Peyer's patch (tissue), 4 donors: ENCODE measurements around the gene SYTL2.

Experiments
- CTCF ChIP-seq, 6 experiments: fragments of 450-650 bp in 4 of 6; fragments of 200-600 bp in 2 of 6; sonication (generic) in 1 of 6; IDR thresholded peaks; one replicate each; pipeline ENCODE4 v1.5.1; 2017 to 2019; ENCODE audit warnings: antibody characterized with exemption in 6 of 6, mild to moderate bottlenecking in 3 of 6, moderate library complexity in 1 of 6
- POLR2A ChIP-seq, 2 donors: fragments of 450-650 bp; IDR thresholded peaks; one replicate each; pipeline ENCODE4 v1.5.1; 2017; ENCODE audit warnings: antibody characterized with exemption in 2 of 2, mild to moderate bottlenecking in 2 of 2, moderate library complexity in 2 of 2

DNA sequence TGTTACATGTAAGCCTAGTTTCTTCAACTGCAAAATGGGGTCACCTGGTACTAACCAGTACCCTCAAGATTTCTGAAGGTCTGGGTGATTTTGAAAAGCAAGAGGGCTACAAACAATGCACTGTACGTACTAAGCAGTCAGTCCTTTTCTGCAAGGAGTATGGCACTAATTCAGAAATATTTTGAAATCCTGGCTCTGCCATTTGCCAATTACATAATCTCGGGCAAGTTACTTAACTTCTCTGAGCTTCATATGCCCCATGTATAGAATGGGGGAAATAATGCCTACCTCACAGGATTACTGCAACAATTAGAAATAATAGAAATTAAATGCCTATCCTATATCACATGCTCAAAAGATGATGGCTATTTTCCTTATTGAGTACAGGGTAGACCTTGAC lies 64.3 kb downstream of the SYTL2 start:
- TF ChIP-seq CTCF (IDR thresholded peaks at IDR 0.05) (no peak), POLR2A (IDR thresholded peaks at IDR 0.05) (no peak)
